Naive thymus-derived CD4-positive, alpha-beta T cell (primary cell): ENCODE data around the gene PRDM1. TPM values are rescaled to one million over a fixed set of nuclear protein-coding genes. Genes with fewer than 3 reads are reported as not detected.

Experiments
- ATAC-seq: fragments of 150-1000 bp; cut with Tn5 transposase; 2 replicates; pipeline ENCODE4 v1.10.0; 2021; ENCODE audit warnings: mild to moderate bottlenecking, moderate library complexity
- CTCF ChIA-PET: fragments of 350-600 bp; sonication (Branson Sonifier 250); formaldehyde crosslinking; loops from one replicate; lab custom pipeline; 2021; ENCODE audit warnings: antibody characterized with exemption; lab: Charles Lee
- POLR2A ChIA-PET: fragments of 350-600 bp; sonication (Branson Sonifier 250); formaldehyde crosslinking; loops from one replicate; lab custom pipeline; 2021; ENCODE audit warnings: antibody characterized with exemption, inconsistent platforms; lab: Charles Lee
- DNase-seq, 9 donors: peaks; one replicate each; pipeline versions ENCODE4 v3.0.0 to v3.0.0-alpha.2; 2020 to 2022; ENCODE audit warnings: mixed read lengths in 1 of 9
- H3K27ac ChIP-seq: one replicate; pipeline ENCODE4 v1.7.0; 2013; ENCODE audit warnings: mild to moderate bottlenecking, low read depth, low read length, moderate library complexity
- H3K27me3 ChIP-seq, 2 donors: one replicate each; pipeline ENCODE4 v1.7.0; 2013; ENCODE audit warnings: low read length in 2 of 2, mild to moderate bottlenecking in 2 of 2, moderate library complexity in 2 of 2; ENCODE audit not compliant: control insufficient read depth in 2 of 2, insufficient read depth in 2 of 2
- H3K36me3 ChIP-seq, 3 experiments: 1 replicate in 2 of 3; 2 replicates in 1 of 3; pipeline ENCODE4 v1.7.0; 2013; ENCODE audit warnings: low read length in 3 of 3, mild to moderate bottlenecking in 3 of 3, moderate library complexity in 1 of 3; ENCODE audit not compliant: insufficient read depth in 3 of 3, control insufficient read depth in 2 of 3
- H3K4me1 ChIP-seq, 2 donors: one replicate each; pipeline ENCODE4 v1.7.0; 2013; ENCODE audit warnings: low read length in 2 of 2, mild to moderate bottlenecking in 2 of 2, moderate library complexity in 1 of 2; ENCODE audit not compliant: control insufficient read depth in 2 of 2, insufficient read depth in 2 of 2
- H3K4me3 ChIP-seq: 2 replicates; pipeline ENCODE4 v1.7.0; 2013; ENCODE audit warnings: mild to moderate bottlenecking, low read length
- H3K9me3 ChIP-seq, 3 experiments: 1 replicate in 2 of 3; 2 replicates in 1 of 3; pipeline ENCODE4 v1.7.0; 2013; ENCODE audit warnings: low read length in 3 of 3; ENCODE audit not compliant: control insufficient read depth in 2 of 3
- H3K27ac Mint-ChIP-seq, 9 donors: one replicate each; pipeline ENCODE4 v1.8.0; 2020 to 2022; ENCODE audit warnings: mixed read lengths in 9 of 9, mild to moderate bottlenecking in 8 of 9, moderate library complexity in 5 of 9, inconsistent platforms in 2 of 9
- H3K27me3 Mint-ChIP-seq, 5 donors: one replicate each; pipeline ENCODE4 v1.8.0; 2021 to 2022; ENCODE audit warnings: mixed read lengths in 5 of 5, mild to moderate bottlenecking in 1 of 5
- H3K36me3 Mint-ChIP-seq, 5 donors: one replicate each; pipeline ENCODE4 v1.8.0; 2020 to 2022; ENCODE audit warnings: mixed read lengths in 5 of 5, mild to moderate bottlenecking in 3 of 5, inconsistent platforms in 1 of 5
- H3K4me1 Mint-ChIP-seq, 7 donors: one replicate each; pipeline ENCODE4 v1.8.0; 2020 to 2022; ENCODE audit warnings: mixed read lengths in 7 of 7, mild to moderate bottlenecking in 3 of 7, inconsistent platforms in 1 of 7
- H3K4me3 Mint-ChIP-seq, 10 donors: one replicate each; pipeline ENCODE4 v1.8.0; 2020 to 2022; ENCODE audit warnings: mild to moderate bottlenecking in 10 of 10, mixed read lengths in 10 of 10, moderate library complexity in 6 of 10, inconsistent platforms in 2 of 10
- H3K9me3 Mint-ChIP-seq, 11 donors: one replicate each; pipeline ENCODE4 v1.8.0; 2020 to 2022; ENCODE audit warnings: mixed read lengths in 11 of 11, mild to moderate bottlenecking in 4 of 11, inconsistent platforms in 1 of 11, moderate library complexity in 1 of 11
- intact Hi-C, 2 donors: fragments of 100-400 bp; cut with micrococcal nuclease; formaldehyde crosslinking; loops; one replicate each; pipeline ENCODE4 v1.15.1; 2023
- polyA plus RNA-seq, 2 donors: library from polyadenylated mRNA; unstranded; fragments of 300-500 nt; fragmentation: Illumina TruSeq; gene quantifications; one replicate each; pipeline ENCODE4 v1.2.3, GENCODE V29; 2021
- total RNA-seq, 6 experiments: library from RNA in 5 of 6; stranded (reverse) in 5 of 6; gene quantifications; 1 replicate in 5 of 6; 2 replicates in 1 of 6; pipeline ENCODE4 v1.2.3 and lab custom pipeline; 2021 to 2026

The PRDM1 gene
- total and polyA plus RNA-seq, 7 experiments from 2014 or later = 2.0 to 64.1 (median 5.6) TPM

GRCh38 chr6:106100755-106101154 is 14.6 kb downstream of the PRDM1 start:
- Histone ChIP-seq H3K9me3 (no peaks in the 10 kb centered on the region), H3K36me3 (peaks cover 0 to 7% (median 0%) of the 10 kb centered on the region in 3 experiments), H3K27ac (no peak overlapping the region), H3K4me1 (peaks cover 25 to 38% of the 10 kb centered on the region in 2 donors), H3K4me3 (peak overlapping the region; percentile 60), H3K27me3 (no peaks in the 10 kb centered on the region)
- peaks cover 40 to 88% (median 82%) of the 10 kb centered on the region in 7 donors for H3K4me1 Mint-ChIP-seq
- ATAC-seq (no peak), DNase-seq (no peak)
- peak overlapping the region in 7 of 9 donors; percentile 28 to 100 (median 80) for H3K27ac Mint-ChIP-seq
- peaks cover 0 to 75% (median 4%) of the 10 kb centered on the region in 5 donors for H3K36me3 Mint-ChIP-seq
- no peaks in the 10 kb centered on the region for H3K27me3 Mint-ChIP-seq
- peak overlapping the region in 8 of 10 donors; percentile 16 to 99 (median 70) for H3K4me3 Mint-ChIP-seq
- ChIA-PET POLR2A (interaction anchor here (1.1 to 1.6 kb wide), 2 partner anchors 10 to 17 kb away, joined by 4 to 5 read pairs; no protein-coding TSS in a partner anchor), CTCF (no interaction called here)
- H3K9me3 Mint-ChIP-seq = no peaks in the 10 kb centered on the region
- intact Hi-C loops = loop anchor here in 1 of 2 donors (5.0 kb wide), 1 partner anchor 698 kb away; the partner anchor contains the start of gene PREP

- Histone ChIP-seq H3K27me3 (no peaks in the 10 kb centered on the region), H3K4me3 (peak overlapping the region; percentile 60), H3K4me1 (peaks cover 28 to 34% of the 10 kb centered on the region in 2 donors), H3K9me3 (no peaks in the 10 kb centered on the region), H3K27ac (no peak overlapping the region), H3K36me3 (peaks cover 0 to 14% (median 0%) of the 10 kb centered on the region in 3 experiments)
- Mint-ChIP-seq H3K27ac (peak overlapping the region in 7 of 9 donors; percentile 28 to 99 (median 53)), H3K36me3 (peaks cover 0 to 76% (median 4%) of the 10 kb centered on the region in 5 donors), H3K9me3 (no peaks in the 10 kb centered on the region), H3K27me3 (no peaks in the 10 kb centered on the region), H3K4me3 (peak overlapping the region in 7 of 10 donors; percentile 2 to 99 (median 46)), H3K4me1 (peaks cover 35 to 84% (median 75%) of the 10 kb centered on the region in 7 donors)
- intact Hi-C loops = loop anchor here in 1 of 2 donors (5.0 kb wide), 1 partner anchor 699 kb away; the partner anchor contains the start of gene PREP
- no peak for DNase-seq
- POLR2A ChIA-PET = interaction anchor here (1.1 kb wide), 1 partner anchor 10 kb away, joined by 4 read pairs; no protein-coding TSS in a partner anchor
- no peak for ATAC-seq
- CTCF ChIA-PET = interaction anchor here (1.2 kb wide), 1 partner anchor 16 kb away, joined by 3 read pairs; no protein-coding TSS in a partner anchor
These were observed 15.3 kb downstream of the PRDM1 start for GRCh38 chr6:106101466-106101865.

- intact Hi-C loops = loop anchor here (1.0 to 5.0 kb wide), 3 partner anchors 15 to 700 kb away; partner anchors contain the start of genes PRDM1 (in 1 of the 2) and PREP (in 1 of the 2)
- H3K27me3 Mint-ChIP-seq = no peaks in the 10 kb centered on the region
These were observed 15.9 kb downstream of the PRDM1 start for GRCh38 chr6:106102034-106102433.

GRCh38 chr6:106102967-106103727 is 17.0 kb downstream of the PRDM1 start:
- H3K27me3 Mint-ChIP-seq = no peaks in the 10 kb centered on the region
- CTCF ChIA-PET = interaction anchor here (1.2 kb wide), 1 partner anchor 14 kb away, joined by 3 read pairs; no protein-coding TSS in a partner anchor
- peaks cover 25 to 32% of the 10 kb centered on the region in 2 donors for H3K4me1 ChIP-seq
- POLR2A ChIA-PET = interaction anchor here (0.8 kb wide), 2 partner anchors 56 to 1735 kb away, joined by 3 to 4 read pairs; no protein-coding TSS in a partner anchor
- H3K27me3 ChIP-seq = no peaks in the 10 kb centered on the region
- no peak overlapping the region for H3K27ac ChIP-seq
- peaks cover 26 to 83% (median 60%) of the 10 kb centered on the region in 7 donors for H3K4me1 Mint-ChIP-seq
- intact Hi-C loops = loop anchor here (1.0 to 5.0 kb wide), 4 partner anchors 9 to 701 kb away; partner anchors contain the start of genes PRDM1 (in 1 of the 2) and PREP (in 1 of the 2)
- peaks cover 0 to 18% (median 0%) of the 10 kb centered on the region in 3 experiments for H3K36me3 ChIP-seq
- DNase-seq (no peak), ATAC-seq (no peak)
- H3K4me3 ChIP-seq = peak overlapping the region; percentile 42
- peak overlapping the region; percentile 69 to 95 (median 78) for H3K4me3 Mint-ChIP-seq
- H3K27ac Mint-ChIP-seq = peak overlapping the region in 8 of 9 donors; percentile 48 to 99 (median 71)
- H3K36me3 Mint-ChIP-seq = peaks cover 7 to 82% (median 16%) of the 10 kb centered on the region in 5 donors
- H3K9me3 Mint-ChIP-seq = no peaks in the 10 kb centered on the region
- H3K9me3 ChIP-seq = no peaks in the 10 kb centered on the region

More at GRCh38 chr6:106102034-106102433, 15.9 kb downstream of the PRDM1 start:
- Mint-ChIP-seq H3K4me1 (peaks cover 35 to 86% (median 70%) of the 10 kb centered on the region in 7 donors), H3K9me3 (no peaks in the 10 kb centered on the region), H3K36me3 (peaks cover 4 to 79% (median 9%) of the 10 kb centered on the region in 5 donors), H3K27ac (peak overlapping the region in 5 of 9 donors; percentile 30 to 99 (median 47)), H3K4me3 (peak overlapping the region in 7 of 10 donors; percentile 8 to 95 (median 46))
- no peak overlapping the region for H3K27ac ChIP-seq
- ATAC-seq (no peak), DNase-seq (peak in 2 of 9 donors; percentile 17 to 47)
- H3K4me1 ChIP-seq = peaks cover 29% of the 10 kb centered on the region in 2 donors
- peak overlapping the region; percentile 60 for H3K4me3 ChIP-seq
- ChIA-PET CTCF (interaction anchor here (1.2 kb wide), 1 partner anchor 15 kb away, joined by 3 read pairs; no protein-coding TSS in a partner anchor), POLR2A (interaction anchor here (0.5 kb wide), 1 partner anchor 48 kb away, joined by 3 read pairs; no protein-coding TSS in a partner anchor)
- H3K36me3 ChIP-seq = peaks cover 0 to 14% (median 0%) of the 10 kb centered on the region in 3 experiments
- H3K9me3 ChIP-seq = no peaks in the 10 kb centered on the region
- no peaks in the 10 kb centered on the region for H3K27me3 ChIP-seq

GRCh38 chr6:106103728-106104109 is 17.6 kb downstream of the PRDM1 start:
- H3K27ac ChIP-seq = no peak overlapping the region
- peak overlapping the region in 8 of 9 donors; percentile 48 to 99 (median 74) for H3K27ac Mint-ChIP-seq
- H3K9me3 Mint-ChIP-seq = no peaks in the 10 kb centered on the region
- CTCF ChIA-PET = no interaction called here
- peaks cover 22 to 81% (median 54%) of the 10 kb centered on the region in 7 donors for H3K4me1 Mint-ChIP-seq
- POLR2A ChIA-PET = interaction anchor here (0.8 to 1.1 kb wide), 3 partner anchors 9 to 1735 kb away, joined by 3 to 4 read pairs (median 3); no protein-coding TSS in a partner anchor
- H3K4me3 Mint-ChIP-seq = peak overlapping the region; percentile 69 to 95 (median 78)
- peaks cover 0 to 21% (median 0%) of the 10 kb centered on the region in 3 experiments for H3K36me3 ChIP-seq
- H3K36me3 Mint-ChIP-seq = peaks cover 7 to 85% (median 16%) of the 10 kb centered on the region in 5 donors
- H3K9me3 ChIP-seq = no peaks in the 10 kb centered on the region
- no peaks in the 10 kb centered on the region for H3K27me3 Mint-ChIP-seq
- ATAC-seq (peak; percentile 65), DNase-seq (peak in 4 of 9 donors; percentile 22 to 32 (median 29))
- H3K4me1 ChIP-seq = peaks cover 25 to 32% of the 10 kb centered on the region in 2 donors
- H3K4me3 ChIP-seq = peak overlapping the region; percentile 42
- intact Hi-C loops = loop anchor here (1.0 to 5.0 kb wide), 3 partner anchors 9 to 701 kb away; partner anchors contain the start of genes PRDM1 (in 1 of the 2) and PREP (in 1 of the 2)
- no peaks in the 10 kb centered on the region for H3K27me3 ChIP-seq
